ENCODE results near the gene TPCN1.

DNA sequence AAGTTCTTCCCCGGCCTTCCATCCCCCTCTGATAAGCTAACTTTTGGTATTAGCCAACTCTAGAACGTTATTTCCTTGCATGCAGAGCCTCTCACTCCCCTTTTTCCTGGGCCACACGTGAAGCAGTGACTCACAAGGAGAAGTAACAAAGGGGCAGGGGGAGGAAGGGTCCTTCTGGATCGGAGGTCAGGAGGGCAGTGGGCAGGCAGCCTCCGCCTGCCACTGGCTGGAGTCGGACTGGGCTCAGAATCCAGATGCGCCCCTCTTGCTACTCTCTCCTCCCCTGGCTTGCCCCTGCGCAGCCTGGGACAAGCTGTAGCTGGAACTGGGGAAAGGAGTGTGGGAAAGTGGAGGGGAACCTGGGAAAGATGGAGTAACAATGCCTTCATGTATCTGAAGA, 55.0 kb downstream of the TPCN1 start:
- TF ChIP-seq, protein P1, sequence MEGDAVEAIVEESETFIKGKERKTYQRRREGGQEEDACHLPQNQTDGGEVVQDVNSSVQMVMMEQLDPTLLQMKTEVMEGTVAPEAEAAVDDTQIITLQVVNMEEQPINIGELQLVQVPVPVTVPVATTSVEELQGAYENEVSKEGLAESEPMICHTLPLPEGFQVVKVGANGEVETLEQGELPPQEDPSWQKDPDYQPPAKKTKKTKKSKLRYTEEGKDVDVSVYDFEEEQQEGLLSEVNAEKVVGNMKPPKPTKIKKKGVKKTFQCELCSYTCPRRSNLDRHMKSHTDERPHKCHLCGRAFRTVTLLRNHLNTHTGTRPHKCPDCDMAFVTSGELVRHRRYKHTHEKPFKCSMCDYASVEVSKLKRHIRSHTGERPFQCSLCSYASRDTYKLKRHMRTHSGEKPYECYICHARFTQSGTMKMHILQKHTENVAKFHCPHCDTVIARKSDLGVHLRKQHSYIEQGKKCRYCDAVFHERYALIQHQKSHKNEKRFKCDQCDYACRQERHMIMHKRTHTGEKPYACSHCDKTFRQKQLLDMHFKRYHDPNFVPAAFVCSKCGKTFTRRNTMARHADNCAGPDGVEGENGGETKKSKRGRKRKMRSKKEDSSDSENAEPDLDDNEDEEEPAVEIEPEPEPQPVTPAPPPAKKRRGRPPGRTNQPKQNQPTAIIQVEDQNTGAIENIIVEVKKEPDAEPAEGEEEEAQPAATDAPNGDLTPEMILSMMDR (IDR thresholded peaks at IDR 0.05; ENCODE audit: insufficient read depth, low read length, poor library complexity, severe bottlenecking): no peak
- no peak for TF ChIP-seq EZH2phosphoT487 (conservative IDR thresholded peaks at IDR 0.05; ENCODE audit: low read length)
